Omental fat pad (tissue), 4 donors: ENCODE results near the gene CST2. TPM values are rescaled to one million over a fixed set of nuclear protein-coding genes. Genes with fewer than 3 reads are reported as not detected.
"Not testable (repeated sequence)": the region's sequence is repeated elsewhere in the genome, so short reads cannot be mapped to it uniquely, and the experiment has no call there.

ENCODE experiments used
- ATAC-seq: fragments of 150-250 bp; one replicate; pipeline ENCODE4 v1.9.1; 2016; ENCODE audit warnings: mild to moderate bottlenecking, moderate library complexity; ENCODE audit not compliant: low FRiP score
- DNase-seq: peaks from one replicate; pipeline ENCODE4 v3.0.0-alpha.2; 2019; ENCODE audit warnings: low spot score
- total RNA-seq, 4 donors: library from RNA; depleted of rRNA; stranded (reverse); fragments of >200 nt; gene quantifications; one replicate each; pipeline ENCODE4 v1.1.0, GENCODE V29; 2016
- TF ChIP-seq, protein P1 (sequence below), 3 donors: fragments of 450-650 bp; IDR thresholded peaks; one replicate each; pipeline ENCODE4 v1.5.1; 2016 to 2017; ENCODE audit warnings: antibody characterized with exemption in 3 of 3, mild to moderate bottlenecking in 3 of 3, moderate library complexity in 2 of 3

CST2 gene
- total RNA-seq, 4 donors from 2014 or later = 0.93 TPM; not detected in 3

GRCh38 chr20:23868321-23868720 is 41.8 kb upstream of the CST2 start:
- ATAC-seq = no peak
- DNase-seq = no peak
- TF ChIP-seq, protein P1, sequence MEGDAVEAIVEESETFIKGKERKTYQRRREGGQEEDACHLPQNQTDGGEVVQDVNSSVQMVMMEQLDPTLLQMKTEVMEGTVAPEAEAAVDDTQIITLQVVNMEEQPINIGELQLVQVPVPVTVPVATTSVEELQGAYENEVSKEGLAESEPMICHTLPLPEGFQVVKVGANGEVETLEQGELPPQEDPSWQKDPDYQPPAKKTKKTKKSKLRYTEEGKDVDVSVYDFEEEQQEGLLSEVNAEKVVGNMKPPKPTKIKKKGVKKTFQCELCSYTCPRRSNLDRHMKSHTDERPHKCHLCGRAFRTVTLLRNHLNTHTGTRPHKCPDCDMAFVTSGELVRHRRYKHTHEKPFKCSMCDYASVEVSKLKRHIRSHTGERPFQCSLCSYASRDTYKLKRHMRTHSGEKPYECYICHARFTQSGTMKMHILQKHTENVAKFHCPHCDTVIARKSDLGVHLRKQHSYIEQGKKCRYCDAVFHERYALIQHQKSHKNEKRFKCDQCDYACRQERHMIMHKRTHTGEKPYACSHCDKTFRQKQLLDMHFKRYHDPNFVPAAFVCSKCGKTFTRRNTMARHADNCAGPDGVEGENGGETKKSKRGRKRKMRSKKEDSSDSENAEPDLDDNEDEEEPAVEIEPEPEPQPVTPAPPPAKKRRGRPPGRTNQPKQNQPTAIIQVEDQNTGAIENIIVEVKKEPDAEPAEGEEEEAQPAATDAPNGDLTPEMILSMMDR (IDR thresholded peaks at IDR 0.05) = no peak

GRCh38 chr20:23867152-23867776 is 40.7 kb upstream of the CST2 start:
- TF ChIP-seq, protein P1 (IDR thresholded peaks at IDR 0.05) = no peak
- DNase-seq = no peak
- ATAC-seq = no peak

GRCh38 chr20:23860771-23861170 is 34.2 kb upstream of the CST2 start:
- ATAC-seq, DNase-seq: not testable (repeated sequence)

DNA sequence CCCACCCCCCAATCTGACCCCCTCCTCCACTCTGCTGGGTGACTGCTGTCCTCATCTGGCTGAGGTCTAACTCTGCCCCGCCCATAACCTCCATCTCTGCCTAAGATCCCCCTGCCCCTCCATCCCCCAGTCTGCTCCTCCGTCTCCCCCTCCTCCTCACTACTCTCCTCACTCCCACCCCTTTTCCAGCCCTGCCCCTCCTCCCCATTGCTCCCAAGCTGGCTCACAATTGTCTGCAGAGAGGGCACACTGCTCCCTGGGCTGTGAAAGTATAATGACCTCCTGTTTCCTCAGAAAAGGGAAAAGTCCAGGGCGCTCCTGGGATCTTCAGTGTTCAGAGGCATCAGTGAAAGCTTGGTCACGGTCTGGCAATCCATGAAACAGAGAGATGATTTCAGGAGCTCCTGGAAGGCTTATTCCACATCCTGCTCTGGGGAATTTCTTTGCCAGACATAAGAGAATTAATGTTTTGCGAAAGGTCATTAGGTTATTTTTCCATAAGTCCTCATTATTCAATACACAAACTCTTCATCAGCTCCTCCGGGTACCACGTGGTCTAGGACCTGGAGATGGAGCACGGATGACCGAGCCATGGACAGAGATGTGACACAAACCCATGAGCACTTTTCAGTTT is 31.6 kb upstream of the CST2 start:
- TF ChIP-seq, protein P1 (IDR thresholded peaks at IDR 0.05) = no peak
- DNase-seq = no peak
- ATAC-seq = no peak

DNA sequence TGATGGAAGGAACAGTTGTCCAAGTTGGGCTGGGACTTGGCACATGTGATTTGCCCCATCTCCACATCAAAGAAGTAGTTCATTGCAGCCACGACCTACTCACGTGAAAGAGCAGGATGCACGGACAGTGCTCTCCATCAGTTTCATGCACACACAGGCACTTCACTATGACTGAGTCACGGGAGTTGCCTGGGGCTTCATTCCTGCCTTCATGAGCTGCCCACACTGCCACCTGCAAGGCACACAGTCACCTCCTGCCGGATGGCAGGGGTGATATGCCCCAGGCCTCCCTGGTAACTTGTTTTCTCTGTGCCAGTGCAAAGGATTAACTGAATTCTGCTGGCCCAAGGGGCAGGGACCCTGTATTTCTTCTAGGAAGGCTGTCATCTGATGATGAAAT is 30.2 kb upstream of the CST2 start:
- DNase-seq = no peak
- no peak for ATAC-seq
- TF ChIP-seq, protein P1 (IDR thresholded peaks at IDR 0.05) = no peak

DNA sequence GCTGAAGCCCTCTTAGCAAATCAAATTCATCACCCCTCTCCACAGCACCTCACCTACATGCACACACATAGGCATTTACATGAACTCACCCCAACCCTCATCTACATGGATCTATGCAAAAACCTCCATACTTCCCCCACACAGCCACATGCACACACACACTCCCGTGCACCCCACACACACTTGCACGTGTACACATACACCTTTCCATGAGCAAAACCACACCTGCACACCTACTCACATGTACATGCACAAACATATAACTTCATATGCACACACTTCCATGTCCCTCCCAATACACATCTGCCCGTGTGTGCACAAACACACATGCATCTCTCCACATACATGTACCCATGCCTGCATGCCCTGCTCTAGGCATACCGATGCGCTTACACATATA is 29.7 kb upstream of the CST2 start:
- ATAC-seq = no peak
- no peak for DNase-seq
- TF ChIP-seq, protein P1 (IDR thresholded peaks at IDR 0.05) = no peak

- no peak for DNase-seq
- TF ChIP-seq, protein P1 (IDR thresholded peaks at IDR 0.05) = no peak
- no peak for ATAC-seq
These were observed 15.2 kb upstream of the CST2 start for GRCh38 chr20:23841693-23842092.
